GM13977 (cell line): ENCODE results near the gene TPPP2.
A peak's percentile ranks its signal among the peaks of the same experiment; 100 is the strongest.

Source experiments
- DNase-seq: peaks from one replicate; pipeline ENCODE4 v3.0.0; 2012; ENCODE audit warnings: low spot score
- CTCF ChIP-seq: IDR thresholded peaks from 2 replicates; pipeline ENCODE4 v1.5.1; 2012; ENCODE audit warnings: mild to moderate bottlenecking, control low read depth; ENCODE audit not compliant: insufficient read depth; ENCODE audit errors: extremely low read depth, missing control alignments
- in situ Hi-C: fragments of 300-500 bp; cut with MboI; formaldehyde crosslinking; loops from one replicate; pipeline ENCODE4 v1.12.0; 2022; ENCODE audit warnings: low sequenced_read_pairs, low pct_unique_long_range_greater_than_20kb, mixed read lengths, inconsistent platforms; ENCODE audit not compliant: unreplicated experiment

Gene TPPP2

GRCh38 chr14:21022686-21023085 is 7.3 kb upstream of the TPPP2 start:
- in situ Hi-C loops, result no loop called here
- no peak for DNase-seq
- TF ChIP-seq CTCF, result no peak

- in situ Hi-C loops, result no loop called here
- TF ChIP-seq CTCF, result no peak
- no peak for DNase-seq
Observed at GRCh38 chr14:21023174-21023573, 6.8 kb upstream of the TPPP2 start.

- no peak for TF ChIP-seq CTCF
- in situ Hi-C loops, result no loop called here
- DNase-seq, result no peak
Observed at GRCh38 chr14:21023817-21024584, 6.0 kb upstream of the TPPP2 start.

- TF ChIP-seq CTCF, result no peak
- DNase-seq, result peak; percentile 83
- in situ Hi-C loops, result no loop called here
Observed at GRCh38 chr14:21024585-21025370, 5.2 kb upstream of the TPPP2 start, which contains the start of gene NDRG2. TSS of gene NDRG2 (minus strand) at chr14:21025061. CDS start at chr14:21023315, 1,746 bp downstream.

- TF ChIP-seq CTCF, result no peak
- DNase-seq, result no peak
- in situ Hi-C loops, result no loop called here
Observed at GRCh38 chr14:21025371-21026273, 4.4 kb upstream of the TPPP2 start.

GRCh38 chr14:21026274-21026987 is 3.6 kb upstream of the TPPP2 start:
- no peak for DNase-seq
- in situ Hi-C loops, result no loop called here
- no peak for TF ChIP-seq CTCF
